Measurements from ENCODE around the gene TRIM65. TPM values are rescaled to one million over a fixed set of nuclear protein-coding genes. Genes with fewer than 3 reads are reported as not detected.
"Not testable (repeated sequence)": the region's sequence is repeated elsewhere in the genome, so short reads cannot be mapped to it uniquely, and the experiment has no call there.

Gene TRIM65
- total and polyA plus RNA-seq, 8 donors, result 8.2 to 13.1 (median 10.5) TPM

- WGBS, 2 donors, result 61 to 71% methylated on average over 7 of the region's 7 CpGs
- TF ChIP-seq CTCF (IDR thresholded peaks at IDR 0.05), result no peak
- FAIRE-seq (no peak), DNase-seq (no peak), ATAC-seq (no peak)
- peaks cover 20 to 24% (median 21%) of the 10 kb centered on the region in 3 donors for H3K4me1 ChIP-seq
- H3K4me3 ChIP-seq, result peak overlapping the region in 1 of 4 donors; percentile 54
- intact Hi-C loops (cut with DNase I), result no loop called here
- H3K9me3 ChIP-seq, result no peaks in the 10 kb centered on the region
- H3K36me3 ChIP-seq, result peaks cover 0 to 31% (median 16%) of the 10 kb centered on the region in 3 donors
- H3K27ac ChIP-seq, result peak overlapping the region in 2 of 4 donors; percentile 98 to 100
- no peaks in the 10 kb centered on the region for H3K27me3 ChIP-seq
These were observed 43.3 kb downstream of the TRIM65 start for GRCh38 chr17:75853433-75853832.

- H3K27me3 ChIP-seq; H3K4me3 ChIP-seq; H3K27ac ChIP-seq; H3K9me3 ChIP-seq; ATAC-seq; intact Hi-C loops (cut with DNase I); DNase-seq; FAIRE-seq: not testable (repeated sequence)
- peaks cover 0 to 45% (median 19%) of the 10 kb centered on the region in 3 donors for H3K36me3 ChIP-seq
- WGBS, 2 donors, result 93% methylated on average over 15 of the region's 15 CpGs
- H3K4me1 ChIP-seq, result peaks cover 37 to 41% (median 37%) of the 10 kb centered on the region in 3 donors
These were observed 45.1 kb downstream of the TRIM65 start for GRCh38 chr17:75851693-75851991.

- no peak for DNase-seq
- Histone ChIP-seq H3K4me3 (no peak overlapping the region), H3K27me3 (no peaks in the 10 kb centered on the region), H3K36me3 (peaks cover 0 to 49% (median 19%) of the 10 kb centered on the region in 3 donors), H3K9me3 (no peaks in the 10 kb centered on the region), H3K27ac (peak overlapping the region in 2 of 4 donors; percentile 1 to 93), H3K4me1 (peaks cover 42 to 46% (median 43%) of the 10 kb centered on the region in 3 donors)
- intact Hi-C loops (cut with DNase I), result no loop called here
- WGBS, 2 donors, result 81 to 86% methylated on average over 12 of the region's 12 CpGs
- no peak for ATAC-seq
- no peak for TF ChIP-seq CTCF (IDR thresholded peaks at IDR 0.05)
- no peak for FAIRE-seq
These were observed 45.6 kb downstream of the TRIM65 start for GRCh38 chr17:75850928-75851692.

GRCh38 chr17:75849724-75850123 lies 47.0 kb downstream of the TRIM65 start:
- ATAC-seq, result no peak
- DNase-seq, result peak in 1 of 6 donors; percentile 51
- H3K27ac ChIP-seq, result peak overlapping the region in 3 of 4 donors; percentile 89 to 95 (median 93)
- no peaks in the 10 kb centered on the region for H3K9me3 ChIP-seq
- peaks cover 55 to 60% (median 56%) of the 10 kb centered on the region in 3 donors for H3K4me1 ChIP-seq
- no peak for FAIRE-seq
- intact Hi-C loops (cut with DNase I), result no loop called here
- 76 to 78% methylated on average over 9 of the region's 9 CpGs for WGBS, 2 donors
- peaks cover 0 to 50% (median 19%) of the 10 kb centered on the region in 3 donors for H3K36me3 ChIP-seq
- TF ChIP-seq CTCF (IDR thresholded peaks at IDR 0.05), result no peak
- no peak overlapping the region for H3K4me3 ChIP-seq
- no peaks in the 10 kb centered on the region for H3K27me3 ChIP-seq

- H3K4me1 ChIP-seq, result peaks cover 56 to 64% (median 57%) of the 10 kb centered on the region in 3 donors
- intact Hi-C loops (cut with DNase I), result no loop called here
These were observed 47.5 kb downstream of the TRIM65 start for GRCh38 chr17:75849279-75849646.

More at GRCh38 chr17:75849279-75849646, 47.5 kb downstream of the TRIM65 start:
- Histone ChIP-seq H3K4me3 (no peak overlapping the region), H3K27me3 (no peaks in the 10 kb centered on the region), H3K27ac (peak overlapping the region; percentile 89 to 95 (median 92)), H3K9me3 (no peaks in the 10 kb centered on the region), H3K36me3 (peaks cover 0 to 50% (median 19%) of the 10 kb centered on the region in 3 donors)
- TF ChIP-seq CTCF (IDR thresholded peaks at IDR 0.05), result no peak
- WGBS, 2 donors, result 61 to 64% methylated on average over 11 of the region's 11 CpGs
- ATAC-seq (no peak), DNase-seq (peak in 1 of 6 donors; percentile 57), FAIRE-seq (no peak)
